Type B pancreatic cell (in vitro differentiated cells): ENCODE results near the gene FAM149A. TPM values are rescaled to one million over a fixed set of nuclear protein-coding genes. Genes with fewer than 3 reads are reported as not detected.

Source experiments
- DNase-seq: peaks from one replicate; pipeline ENCODE4 v3.0.0; 2021; ENCODE audit warnings: mixed read lengths; ENCODE audit not compliant: unreplicated experiment; ENCODE audit errors: extremely low spot score
- H3K27ac Mint-ChIP-seq: 2 replicates; pipeline ENCODE4 v1.8.0; 2021; ENCODE audit warnings: mild to moderate bottlenecking, mixed read lengths
- H3K27me3 Mint-ChIP-seq: 2 replicates; pipeline ENCODE4 v1.8.0; 2021; ENCODE audit warnings: mixed read lengths
- H3K36me3 Mint-ChIP-seq: 2 replicates; pipeline ENCODE4 v1.8.0; 2021; ENCODE audit warnings: mixed read lengths
- H3K4me1 Mint-ChIP-seq: one replicate; pipeline ENCODE4 v1.8.0; 2021; ENCODE audit warnings: mixed read lengths; ENCODE audit not compliant: unreplicated experiment
- H3K4me3 Mint-ChIP-seq: 2 replicates; pipeline ENCODE4 v1.8.0; 2021; ENCODE audit warnings: mild to moderate bottlenecking, mixed read lengths
- H3K9me3 Mint-ChIP-seq: 2 replicates; pipeline ENCODE4 v1.8.0; 2021; ENCODE audit warnings: mixed read lengths
- total RNA-seq: library from RNA; stranded (reverse); gene quantifications from 2 replicates; pipeline ENCODE4 v1.2.1, GENCODE V29; 2021; ENCODE audit warnings: low replicate concordance
- TF ChIP-seq, protein P1 (sequence below): fragments of 200-600 bp; sonication (generic); conservative IDR thresholded peaks from 2 replicates; pipeline ENCODE4 v1.5.0; 2021; ENCODE audit warnings: antibody characterized with exemption, mild to moderate bottlenecking

FAM149A gene
- total RNA-seq, 1 donor from 2014 or later = 9.3 TPM

DNA sequence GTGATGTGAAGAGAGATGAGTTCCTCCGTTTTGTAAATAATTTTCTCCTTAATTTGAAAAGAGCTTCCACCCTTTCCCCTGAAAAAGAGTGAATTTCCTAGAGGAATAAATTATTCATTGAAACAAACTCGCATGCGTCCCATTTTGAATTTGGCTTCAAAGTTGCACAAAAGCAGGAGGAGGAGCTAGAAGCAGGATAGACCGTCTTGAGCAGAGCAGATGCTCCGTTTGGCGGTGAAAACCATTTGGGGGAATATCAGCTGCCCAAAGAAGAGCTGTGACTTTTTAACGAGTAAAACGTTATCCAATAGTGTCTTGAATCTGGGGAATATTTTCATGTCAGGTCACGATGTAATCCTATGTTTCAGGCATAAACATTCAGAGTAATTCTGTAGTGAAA lies 42.0 kb downstream of the FAM149A start:
- Mint-ChIP-seq H3K4me3 (no peak overlapping the region), H3K36me3 (no peaks in the 10 kb centered on the region), H3K27me3 (peaks cover 23% of the 10 kb centered on the region), H3K27ac (no peak overlapping the region), H3K4me1 (peaks cover 10% of the 10 kb centered on the region), H3K9me3 (no peaks in the 10 kb centered on the region)
- TF ChIP-seq, protein P1, sequence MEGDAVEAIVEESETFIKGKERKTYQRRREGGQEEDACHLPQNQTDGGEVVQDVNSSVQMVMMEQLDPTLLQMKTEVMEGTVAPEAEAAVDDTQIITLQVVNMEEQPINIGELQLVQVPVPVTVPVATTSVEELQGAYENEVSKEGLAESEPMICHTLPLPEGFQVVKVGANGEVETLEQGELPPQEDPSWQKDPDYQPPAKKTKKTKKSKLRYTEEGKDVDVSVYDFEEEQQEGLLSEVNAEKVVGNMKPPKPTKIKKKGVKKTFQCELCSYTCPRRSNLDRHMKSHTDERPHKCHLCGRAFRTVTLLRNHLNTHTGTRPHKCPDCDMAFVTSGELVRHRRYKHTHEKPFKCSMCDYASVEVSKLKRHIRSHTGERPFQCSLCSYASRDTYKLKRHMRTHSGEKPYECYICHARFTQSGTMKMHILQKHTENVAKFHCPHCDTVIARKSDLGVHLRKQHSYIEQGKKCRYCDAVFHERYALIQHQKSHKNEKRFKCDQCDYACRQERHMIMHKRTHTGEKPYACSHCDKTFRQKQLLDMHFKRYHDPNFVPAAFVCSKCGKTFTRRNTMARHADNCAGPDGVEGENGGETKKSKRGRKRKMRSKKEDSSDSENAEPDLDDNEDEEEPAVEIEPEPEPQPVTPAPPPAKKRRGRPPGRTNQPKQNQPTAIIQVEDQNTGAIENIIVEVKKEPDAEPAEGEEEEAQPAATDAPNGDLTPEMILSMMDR = no peak
- no peak for DNase-seq

DNA sequence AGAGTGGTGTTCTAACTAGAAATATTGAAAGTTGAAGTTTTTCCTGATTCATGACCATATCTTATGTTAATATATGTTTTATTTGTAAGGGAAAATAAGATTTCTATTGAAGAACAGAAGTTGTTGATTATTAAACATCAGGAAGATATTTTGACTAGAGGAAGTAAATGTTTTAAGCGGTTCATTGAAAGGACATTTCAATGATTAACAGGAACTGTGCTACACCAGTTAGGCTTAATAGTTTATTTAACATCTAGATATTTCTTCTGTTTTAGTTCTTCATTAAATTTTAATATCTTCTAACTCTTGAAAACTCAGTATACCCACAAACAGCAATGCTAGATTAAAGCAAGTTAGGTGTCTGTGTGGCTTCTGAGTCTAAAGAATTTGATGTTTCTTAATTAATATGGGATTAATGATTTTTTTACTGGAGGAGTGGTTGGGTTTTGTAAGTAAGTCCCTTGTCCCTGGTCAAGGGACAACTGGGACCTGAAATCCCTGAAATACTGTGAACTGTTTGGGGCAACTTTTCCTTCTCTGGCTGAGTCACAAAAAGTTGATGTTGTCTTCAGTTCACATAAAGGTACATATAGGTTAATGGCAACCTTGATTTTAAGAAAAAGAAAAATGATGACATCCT lies 44.0 kb downstream of the FAM149A start:
- TF ChIP-seq, protein P1 = no peak
- Mint-ChIP-seq H3K9me3 (no peaks in the 10 kb centered on the region), H3K27ac (no peak overlapping the region), H3K4me3 (no peak overlapping the region), H3K27me3 (peaks cover 23% of the 10 kb centered on the region), H3K4me1 (peaks cover 10% of the 10 kb centered on the region), H3K36me3 (no peaks in the 10 kb centered on the region)
- no peak for DNase-seq

DNA sequence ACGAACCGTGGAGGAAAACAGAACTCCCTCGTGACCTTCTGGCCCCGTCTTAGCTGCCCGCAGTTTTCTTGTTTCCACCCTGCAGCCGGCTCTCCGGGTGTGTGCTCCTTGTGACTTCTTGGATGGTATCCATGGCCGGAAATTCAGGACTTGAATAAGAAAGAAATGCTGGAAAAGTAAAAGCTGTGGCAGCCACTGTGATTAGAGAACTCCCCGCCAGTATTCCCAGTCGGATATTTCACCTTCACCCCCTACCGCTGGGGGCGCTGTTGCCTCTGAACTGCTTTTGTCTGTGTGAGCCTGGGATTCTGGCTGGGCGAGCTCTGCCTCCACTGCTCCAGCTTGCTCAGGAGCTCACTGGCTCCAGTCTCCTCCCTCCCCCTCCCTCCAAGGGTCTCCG lies 45.4 kb downstream of the FAM149A start:
- H3K9me3 Mint-ChIP-seq = no peaks in the 10 kb centered on the region
- H3K36me3 Mint-ChIP-seq = no peaks in the 10 kb centered on the region
- DNase-seq = peak; percentile 67
- no peak overlapping the region for H3K4me3 Mint-ChIP-seq
- H3K27ac Mint-ChIP-seq = no peak overlapping the region
- peaks cover 17% of the 10 kb centered on the region for H3K27me3 Mint-ChIP-seq
- peaks cover 4% of the 10 kb centered on the region for H3K4me1 Mint-ChIP-seq
- TF ChIP-seq, protein P1 = peak; percentile 81

DNA sequence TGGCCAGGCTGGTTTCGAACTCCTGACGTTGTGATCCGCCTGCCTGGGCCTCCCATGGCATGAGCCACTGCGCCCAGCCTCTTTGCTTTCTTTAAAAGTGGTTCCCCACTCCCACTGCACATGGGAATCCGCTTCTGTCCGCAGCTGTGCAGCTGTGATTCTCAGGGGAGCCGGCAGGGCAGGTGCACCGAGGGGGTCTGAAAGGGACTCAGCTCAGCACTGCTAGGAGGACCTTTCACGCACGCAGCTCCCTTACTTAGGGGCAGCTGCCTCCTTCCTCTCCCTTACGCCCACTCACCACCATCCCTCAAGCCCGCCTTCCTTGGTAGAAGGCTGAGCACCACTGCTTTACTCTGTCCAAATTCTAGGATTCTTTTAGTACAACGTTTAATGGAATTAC lies 46.4 kb downstream of the FAM149A start:
- Mint-ChIP-seq H3K36me3 (peaks cover 7% of the 10 kb centered on the region), H3K4me3 (no peak overlapping the region), H3K27me3 (peaks cover 13% of the 10 kb centered on the region), H3K9me3 (no peaks in the 10 kb centered on the region), H3K27ac (no peak overlapping the region), H3K4me1 (peaks cover under 1% of the 10 kb centered on the region)
- peak; percentile 40 for DNase-seq
- TF ChIP-seq, protein P1 = no peak

DNA sequence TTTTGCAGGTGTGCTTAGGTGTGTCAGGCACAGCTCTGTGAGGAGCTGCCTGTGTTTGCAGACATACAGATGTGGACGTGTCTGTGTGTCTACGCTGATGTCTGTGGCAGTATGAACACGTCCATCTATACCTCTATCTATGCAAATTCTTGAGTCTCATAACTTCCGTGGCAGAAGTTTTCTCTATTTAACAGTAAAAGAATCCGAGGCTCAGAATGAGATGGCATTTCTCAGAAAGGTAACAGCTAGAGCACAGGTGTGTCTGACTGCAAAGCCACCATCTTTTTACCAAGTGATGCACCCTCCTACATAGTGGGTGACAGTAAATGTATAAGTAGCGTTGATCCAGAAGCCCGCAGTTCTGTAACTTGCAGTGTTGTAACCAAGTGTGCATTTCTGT lies 47.0 kb downstream of the FAM149A start:
- TF ChIP-seq, protein P1 = no peak
- H3K4me3 Mint-ChIP-seq = no peak overlapping the region
- peak; percentile 1 for DNase-seq
- no peaks in the 10 kb centered on the region for H3K9me3 Mint-ChIP-seq
- H3K27me3 Mint-ChIP-seq = peaks cover 7% of the 10 kb centered on the region
- H3K4me1 Mint-ChIP-seq = no peaks in the 10 kb centered on the region
- no peak overlapping the region for H3K27ac Mint-ChIP-seq
- H3K36me3 Mint-ChIP-seq = peaks cover 8% of the 10 kb centered on the region
